ENCODE measurements around the gene SMPD2. TPM values are rescaled to one million over a fixed set of nuclear protein-coding genes. Genes with fewer than 3 reads are reported as not detected.
A peak's percentile ranks its signal among the peaks of the same experiment; 100 is the strongest.

The SMPD2 gene
- total RNA-seq, 1 donor from 2014 or later = 19.7 TPM

DNA sequence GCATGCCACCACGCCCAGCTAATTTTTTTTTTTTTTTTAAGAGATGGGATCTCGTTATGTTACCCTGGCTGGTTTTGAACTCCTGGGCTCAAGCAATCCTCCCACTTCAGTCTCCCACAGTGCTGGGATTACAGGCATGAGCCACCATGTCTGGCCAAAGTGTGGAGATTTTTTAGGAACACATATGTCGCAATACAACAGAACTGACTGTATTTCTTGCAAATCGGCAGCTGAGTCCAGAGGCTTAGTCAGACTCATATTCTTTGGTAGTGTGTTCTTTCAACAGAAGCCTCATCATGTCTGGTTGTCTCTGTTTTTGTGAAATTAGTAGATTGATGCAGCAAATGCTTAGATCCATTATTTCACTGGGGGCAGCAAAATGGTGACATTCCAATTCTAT, 34.3 kb upstream of the SMPD2 start:
- TF ChIP-seq, protein P1, sequence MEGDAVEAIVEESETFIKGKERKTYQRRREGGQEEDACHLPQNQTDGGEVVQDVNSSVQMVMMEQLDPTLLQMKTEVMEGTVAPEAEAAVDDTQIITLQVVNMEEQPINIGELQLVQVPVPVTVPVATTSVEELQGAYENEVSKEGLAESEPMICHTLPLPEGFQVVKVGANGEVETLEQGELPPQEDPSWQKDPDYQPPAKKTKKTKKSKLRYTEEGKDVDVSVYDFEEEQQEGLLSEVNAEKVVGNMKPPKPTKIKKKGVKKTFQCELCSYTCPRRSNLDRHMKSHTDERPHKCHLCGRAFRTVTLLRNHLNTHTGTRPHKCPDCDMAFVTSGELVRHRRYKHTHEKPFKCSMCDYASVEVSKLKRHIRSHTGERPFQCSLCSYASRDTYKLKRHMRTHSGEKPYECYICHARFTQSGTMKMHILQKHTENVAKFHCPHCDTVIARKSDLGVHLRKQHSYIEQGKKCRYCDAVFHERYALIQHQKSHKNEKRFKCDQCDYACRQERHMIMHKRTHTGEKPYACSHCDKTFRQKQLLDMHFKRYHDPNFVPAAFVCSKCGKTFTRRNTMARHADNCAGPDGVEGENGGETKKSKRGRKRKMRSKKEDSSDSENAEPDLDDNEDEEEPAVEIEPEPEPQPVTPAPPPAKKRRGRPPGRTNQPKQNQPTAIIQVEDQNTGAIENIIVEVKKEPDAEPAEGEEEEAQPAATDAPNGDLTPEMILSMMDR (IDR thresholded peaks at IDR 0.05; ENCODE audit: insufficient read depth, low read length, severe bottlenecking) = no peak
- DNase-seq (ENCODE audit: low read depth) (peak; percentile 72), FAIRE-seq (no peak)
- Histone ChIP-seq H3K4me3 (ENCODE audit: low read depth, low read length) (no peak overlapping the region), H3K27me3 (ENCODE audit: control insufficient read depth, insufficient read depth, low read length) (peaks cover 2% of the 10 kb centered on the region), H3K36me3 (ENCODE audit: control insufficient read depth, insufficient read depth, low read length) (no peaks in the 10 kb centered on the region)

DNA sequence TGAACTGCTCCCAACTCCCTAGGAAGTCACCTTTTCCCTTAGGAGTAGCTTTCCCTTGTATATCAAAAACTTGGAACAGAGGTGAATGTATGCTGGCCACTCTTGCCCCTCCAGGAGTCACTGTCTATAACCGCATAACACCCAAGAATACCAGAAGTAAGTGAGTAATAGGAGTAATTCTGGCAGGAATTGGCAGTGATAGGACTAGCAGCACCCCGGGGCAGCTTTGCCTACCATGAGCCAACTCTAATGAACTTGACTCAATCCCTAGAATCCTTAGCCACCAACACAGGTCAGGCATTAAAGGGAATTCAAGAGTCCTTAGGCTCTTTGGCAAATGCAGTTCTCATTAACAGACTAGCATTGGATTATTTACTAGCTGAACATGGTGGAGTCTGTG, 29.5 kb upstream of the SMPD2 start:
- TF ChIP-seq, protein P1 (IDR thresholded peaks at IDR 0.05; ENCODE audit: insufficient read depth, low read length, severe bottlenecking) = no peak
- Histone ChIP-seq H3K4me3 (ENCODE audit: low read depth, low read length) (no peak overlapping the region), H3K36me3 (ENCODE audit: control insufficient read depth, insufficient read depth, low read length) (no peaks in the 10 kb centered on the region), H3K27me3 (ENCODE audit: control insufficient read depth, insufficient read depth, low read length) (no peaks in the 10 kb centered on the region)
- DNase-seq (ENCODE audit: low read depth) (peak; percentile 15), FAIRE-seq (no peak)

GRCh38 chr6:109417646-109418045, 22.9 kb upstream of the SMPD2 start:
- H3K36me3 ChIP-seq (ENCODE audit: control insufficient read depth, insufficient read depth, low read length) = no peaks in the 10 kb centered on the region
- DNase-seq (ENCODE audit: low read depth) = no peak
- no peaks in the 10 kb centered on the region for H3K27me3 ChIP-seq (ENCODE audit: control insufficient read depth, insufficient read depth, low read length)
- no peak overlapping the region for H3K4me3 ChIP-seq (ENCODE audit: low read depth, low read length)
- TF ChIP-seq, protein P1 (IDR thresholded peaks at IDR 0.05; ENCODE audit: insufficient read depth, low read length, severe bottlenecking) = no peak
- FAIRE-seq = no peak

- H3K36me3 ChIP-seq (ENCODE audit: control insufficient read depth, insufficient read depth, low read length) = no peaks in the 10 kb centered on the region
- no peak overlapping the region for H3K4me3 ChIP-seq (ENCODE audit: low read depth, low read length)
- FAIRE-seq (no peak), DNase-seq (ENCODE audit: low read depth) (peak; percentile 75)
- TF ChIP-seq, protein P1 (IDR thresholded peaks at IDR 0.05; ENCODE audit: insufficient read depth, low read length, severe bottlenecking) = no peak
- H3K27me3 ChIP-seq (ENCODE audit: control insufficient read depth, insufficient read depth, low read length) = no peaks in the 10 kb centered on the region
Observed at GRCh38 chr6:109420751-109421150, 19.8 kb upstream of the SMPD2 start.

- TF ChIP-seq, protein P1 (IDR thresholded peaks at IDR 0.05; ENCODE audit: insufficient read depth, low read length, severe bottlenecking) = no peak
- FAIRE-seq (no peak), DNase-seq (ENCODE audit: low read depth) (no peak)
- Histone ChIP-seq H3K36me3 (ENCODE audit: control insufficient read depth, insufficient read depth, low read length) (no peaks in the 10 kb centered on the region), H3K4me3 (ENCODE audit: low read depth, low read length) (no peak overlapping the region), H3K27me3 (ENCODE audit: control insufficient read depth, insufficient read depth, low read length) (no peaks in the 10 kb centered on the region)
Observed at GRCh38 chr6:109421184-109421583, 19.3 kb upstream of the SMPD2 start.

- Histone ChIP-seq H3K27me3 (ENCODE audit: control insufficient read depth, insufficient read depth, low read length) (no peaks in the 10 kb centered on the region), H3K4me3 (ENCODE audit: low read depth, low read length) (no peak overlapping the region), H3K36me3 (ENCODE audit: control insufficient read depth, insufficient read depth, low read length) (no peaks in the 10 kb centered on the region)
- no peak for FAIRE-seq
- DNase-seq (ENCODE audit: low read depth) = peak; percentile 33
- TF ChIP-seq, protein P1 (IDR thresholded peaks at IDR 0.05; ENCODE audit: insufficient read depth, low read length, severe bottlenecking) = no peak
Observed at GRCh38 chr6:109424946-109425345, 15.6 kb upstream of the SMPD2 start.
